SIG-M5 treated with dmso at 0.1 percent for 504 hours (cell line): ENCODE data around the gene ROR1.
A peak's percentile ranks its signal among the peaks of the same experiment; 100 is the strongest.

Experiments
- DNase-seq: peaks from one replicate; lab custom pipeline; 2025; ENCODE audit not compliant: unreplicated experiment; lab: John Stamatoyannopoulos, UW

ROR1 gene

GRCh38 chr1:64004451-64005025 lies 230.7 kb downstream of the ROR1 start:
- DNase-seq: no peak

- no peak for DNase-seq
These were observed 232.0 kb downstream of the ROR1 start for GRCh38 chr1:64005801-64006200.

- peak; percentile 1 for DNase-seq
These were observed 232.6 kb downstream of the ROR1 start for GRCh38 chr1:64006276-64007051.

- no peak for DNase-seq
These were observed 236.5 kb downstream of the ROR1 start for GRCh38 chr1:64010316-64010715.

- DNase-seq: no peak
These were observed 239.6 kb downstream of the ROR1 start for GRCh38 chr1:64013395-64013794.

GRCh38 chr1:64019818-64020217 lies 246.0 kb downstream of the ROR1 start:
- peak; percentile 1 for DNase-seq

GRCh38 chr1:64021066-64021465 lies 247.2 kb downstream of the ROR1 start:
- no peak for DNase-seq

- DNase-seq: no peak
These were observed 251.2 kb downstream of the ROR1 start for GRCh38 chr1:64025051-64025450.

GRCh38 chr1:64029037-64029436 lies 255.2 kb downstream of the ROR1 start:
- DNase-seq: no peak

GRCh38 chr1:64030411-64030810 lies 256.6 kb downstream of the ROR1 start:
- DNase-seq: no peak

- no peak for DNase-seq
These were observed 257.4 kb downstream of the ROR1 start for GRCh38 chr1:64031236-64031635.

GRCh38 chr1:64033667-64034220 lies 259.9 kb downstream of the ROR1 start:
- DNase-seq: no peak

- no peak for DNase-seq
These were observed 262.7 kb downstream of the ROR1 start for GRCh38 chr1:64036549-64036948.

GRCh38 chr1:64038119-64038518 lies 264.3 kb downstream of the ROR1 start:
- no peak for DNase-seq

- DNase-seq: no peak
These were observed 265.1 kb downstream of the ROR1 start for GRCh38 chr1:64038965-64039364.

- peak; percentile 25 for DNase-seq
These were observed 265.6 kb downstream of the ROR1 start for GRCh38 chr1:64039390-64039926.

GRCh38 chr1:64041371-64042131 lies 267.7 kb downstream of the ROR1 start:
- DNase-seq: no peak

- no peak for DNase-seq
These were observed 268.7 kb downstream of the ROR1 start for GRCh38 chr1:64042331-64043100.

- no peak for DNase-seq
These were observed 269.5 kb downstream of the ROR1 start for GRCh38 chr1:64043288-64043687.

- no peak for DNase-seq
These were observed 270.2 kb downstream of the ROR1 start for GRCh38 chr1:64043976-64044375.

- DNase-seq: no peak
These were observed 272.4 kb downstream of the ROR1 start for GRCh38 chr1:64046243-64046642.
